GM18868 (cell line): ENCODE results near the gene COBLL1.

Source experiments
- ATAC-seq: cut with Tn5 transposase; IDR thresholded peaks from one replicate; pipeline ENCODE4 v1.9.1; 2021; ENCODE audit warnings: mild to moderate bottlenecking, moderate library complexity; ENCODE audit not compliant: unreplicated experiment

COBLL1 gene

DNA sequence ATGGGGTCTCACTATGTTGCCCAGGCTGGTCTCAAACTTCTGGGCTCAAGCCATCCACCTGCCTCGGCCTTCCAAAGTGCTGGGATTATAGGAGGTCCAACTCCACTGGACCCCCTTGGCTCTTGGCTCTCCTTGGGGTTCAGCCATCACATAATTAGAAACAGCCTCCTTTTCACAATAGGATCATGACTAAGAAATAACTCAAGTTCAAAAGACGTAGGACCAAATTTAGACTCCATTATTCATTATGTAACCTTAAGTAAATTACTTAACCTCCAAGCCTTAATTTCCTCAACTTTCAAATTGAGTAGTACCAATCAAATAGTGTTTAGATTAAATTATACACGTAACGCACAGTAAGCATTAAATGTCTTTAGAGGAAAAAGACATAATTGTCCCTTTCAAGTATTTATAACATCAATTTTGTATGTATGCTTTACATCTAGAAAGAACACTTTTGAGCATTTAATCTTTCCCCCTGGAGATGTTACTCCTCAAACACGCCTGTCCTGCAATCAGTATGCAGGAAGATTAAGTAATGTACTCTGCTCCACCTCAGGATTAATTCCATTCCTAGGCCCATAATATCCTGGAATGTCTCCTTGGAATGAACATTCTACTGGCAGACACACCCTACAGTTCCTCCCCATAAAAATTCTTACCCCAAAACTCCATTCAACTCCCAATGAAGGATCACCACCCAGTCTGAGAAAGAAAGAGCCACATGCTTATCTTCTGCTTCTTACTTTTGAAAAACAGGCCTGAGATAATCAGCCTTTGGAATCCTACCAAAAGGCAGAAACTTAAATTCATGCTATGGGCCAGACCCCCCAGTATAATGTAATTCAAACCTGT lies 49.1 kb downstream of the COBLL1 start:
- ATAC-seq, result no peak

DNA sequence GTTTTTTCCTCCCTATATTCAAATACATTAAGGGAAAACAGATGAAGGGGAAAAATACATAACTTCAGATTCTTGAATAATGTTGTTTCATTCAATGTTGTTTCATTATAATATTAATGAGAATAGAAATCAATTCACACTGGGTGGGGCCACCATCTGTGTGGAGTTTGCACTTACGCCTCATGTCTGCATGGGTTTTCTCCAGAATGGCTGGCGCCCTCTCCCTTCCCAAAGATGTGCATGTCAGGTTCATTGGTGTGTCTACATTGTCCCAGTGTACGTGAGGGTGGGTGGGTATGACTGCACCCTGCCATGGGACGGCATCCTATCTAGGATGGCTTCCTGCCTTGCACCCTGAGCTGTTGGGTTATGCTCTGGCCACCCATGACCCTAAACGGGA lies 51.7 kb downstream of the COBLL1 start:
- no peak for ATAC-seq

DNA sequence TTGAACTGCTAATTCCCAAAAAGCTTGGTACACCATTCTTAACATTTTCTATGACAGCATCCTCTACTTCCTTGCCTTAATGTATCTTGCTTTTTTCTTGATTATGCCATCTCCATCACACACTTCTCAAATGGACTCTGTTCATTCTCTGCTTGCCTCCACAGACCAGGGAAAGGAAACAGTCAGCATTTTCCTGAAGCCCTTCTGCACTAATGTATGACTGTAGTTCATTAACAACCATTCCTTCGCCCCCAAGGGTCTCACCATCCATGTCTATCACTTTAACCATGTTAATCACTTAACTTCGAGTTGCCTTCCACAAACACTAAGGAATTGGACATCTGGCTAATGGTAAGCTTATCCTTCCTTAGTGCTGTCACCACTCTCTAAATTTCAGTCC lies 54.8 kb downstream of the COBLL1 start:
- no peak for ATAC-seq

DNA sequence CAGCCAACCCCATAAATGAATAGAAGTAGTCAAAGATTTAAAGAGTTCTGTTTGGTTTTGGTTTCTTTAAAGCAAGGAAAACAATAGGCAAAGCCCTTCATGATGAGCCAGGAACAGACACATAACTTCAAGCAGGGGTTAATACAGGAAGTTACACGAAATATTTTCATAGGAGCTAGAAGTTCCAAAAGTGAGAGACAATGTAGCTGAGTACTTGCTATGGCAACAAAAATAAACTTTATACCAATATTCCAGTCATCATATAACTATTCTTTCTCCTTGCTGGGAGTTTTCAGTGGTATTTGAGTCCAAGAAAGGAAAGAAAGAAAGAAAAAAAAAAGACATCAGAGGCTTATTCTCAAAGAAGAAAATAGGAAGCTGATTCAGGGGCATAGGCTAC lies 56.2 kb downstream of the COBLL1 start:
- ATAC-seq, result no peak

- no peak for ATAC-seq
Observed at GRCh38 chr2:164784376-164784775, 57.2 kb downstream of the COBLL1 start.

GRCh38 chr2:164782323-164782722 lies 59.3 kb downstream of the COBLL1 start:
- ATAC-seq, result no peak

DNA sequence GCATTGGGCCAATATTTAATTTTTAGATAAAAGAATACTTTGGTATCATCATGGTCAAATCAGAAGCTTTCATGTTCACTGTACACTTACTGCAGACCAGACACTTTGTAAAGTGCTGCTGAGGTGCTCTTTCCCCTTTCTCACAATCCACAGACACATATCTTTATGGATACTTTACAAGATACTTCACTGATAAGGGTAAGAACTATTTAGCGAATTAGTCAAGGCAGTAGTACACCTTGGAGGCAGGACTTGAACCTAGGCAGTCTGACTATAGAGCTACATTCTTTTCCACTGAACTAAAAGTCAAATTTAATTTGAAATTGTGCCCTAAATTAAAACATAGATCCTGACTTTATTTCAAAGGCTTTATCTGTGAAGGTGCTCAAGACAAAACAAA lies 60.2 kb downstream of the COBLL1 start:
- no peak for ATAC-seq

GRCh38 chr2:164780611-164781178 lies 60.9 kb downstream of the COBLL1 start:
- no peak for ATAC-seq

GRCh38 chr2:164779383-164780057 lies 62.1 kb downstream of the COBLL1 start:
- ATAC-seq, result no peak

DNA sequence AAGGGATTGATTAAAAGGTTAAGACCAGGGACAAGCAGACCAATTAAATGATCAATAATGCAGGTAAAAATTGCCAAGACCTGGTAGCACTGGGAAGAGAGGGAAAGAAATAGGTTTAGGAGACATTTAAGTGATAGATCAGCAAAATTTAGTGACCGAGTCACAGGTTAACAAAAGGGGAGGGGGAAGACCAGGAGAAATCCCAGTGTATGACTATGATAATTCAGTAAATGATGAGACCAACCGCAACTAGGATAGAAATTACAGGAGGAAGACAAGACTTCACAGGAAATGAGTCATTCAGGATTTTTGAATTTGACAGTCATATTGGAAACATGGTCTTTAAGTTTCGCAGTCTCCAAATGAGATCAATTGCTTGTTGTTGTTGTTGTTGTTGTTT lies 62.9 kb downstream of the COBLL1 start:
- ATAC-seq, result no peak

DNA sequence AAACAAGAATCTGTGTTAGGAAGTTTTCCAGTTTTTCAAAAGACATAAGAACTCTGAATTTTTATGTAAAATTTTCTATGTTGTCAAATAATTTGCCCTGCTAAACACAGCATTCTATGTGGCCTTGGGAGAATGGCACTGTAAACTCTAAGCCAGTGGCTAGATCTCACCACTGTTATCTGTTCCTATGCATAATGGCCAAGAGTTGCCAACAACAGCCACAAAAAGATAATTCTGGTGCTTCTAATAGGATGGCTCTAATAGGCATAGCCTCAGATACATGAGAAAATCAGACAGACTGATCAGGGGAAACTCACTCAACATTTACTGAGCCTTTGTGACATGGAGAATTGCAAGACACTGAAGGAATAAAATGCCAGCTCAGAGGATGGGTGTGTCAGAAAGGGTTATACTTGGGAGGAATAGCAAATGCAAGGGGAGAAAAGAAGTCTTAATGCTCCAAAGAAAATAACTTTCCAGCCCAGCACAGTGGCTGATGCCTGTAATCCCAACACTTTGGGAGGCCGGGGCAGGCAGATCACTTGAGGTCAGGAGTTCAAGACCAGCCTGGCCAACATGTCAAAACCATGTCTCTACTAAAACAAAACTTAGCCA lies 63.7 kb downstream of the COBLL1 start:
- no peak for ATAC-seq

DNA sequence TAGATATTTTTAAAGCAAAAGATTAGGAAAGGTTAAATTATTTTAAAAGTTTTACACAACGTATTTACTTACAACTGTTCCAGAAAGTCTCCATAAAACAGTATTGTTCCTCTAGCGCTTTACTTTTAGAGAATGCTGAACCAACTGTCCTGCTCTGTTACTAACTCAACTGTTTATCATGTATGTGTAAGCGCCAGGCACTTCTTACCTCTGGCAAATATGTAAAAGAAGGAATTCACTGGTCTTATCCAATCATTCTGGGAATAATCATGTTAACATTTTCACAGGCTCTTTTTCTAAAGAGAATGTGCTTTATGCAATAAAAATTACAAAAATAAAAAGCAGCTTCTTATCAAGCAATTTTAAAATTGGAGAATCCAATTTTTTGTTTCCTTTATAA lies 68.0 kb downstream of the COBLL1 start:
- ATAC-seq, result no peak

DNA sequence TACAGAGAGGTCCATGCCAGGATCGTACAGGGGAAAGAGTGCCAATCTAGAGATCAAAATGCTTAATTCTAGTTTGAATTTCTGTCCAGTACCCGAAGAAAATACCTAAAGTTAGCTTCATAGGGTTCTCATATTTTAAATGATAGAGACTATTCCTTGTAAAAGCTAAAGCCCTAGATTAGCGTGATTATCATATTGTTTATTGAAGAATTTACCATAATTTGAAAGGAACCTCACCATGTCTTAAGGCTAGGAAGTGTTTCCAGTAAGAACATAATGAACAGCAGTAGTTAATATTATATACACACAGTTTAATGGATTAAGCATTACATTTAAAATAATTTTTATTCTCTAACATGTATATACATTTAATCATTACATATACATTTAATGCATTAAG lies 68.5 kb downstream of the COBLL1 start:
- ATAC-seq, result no peak

DNA sequence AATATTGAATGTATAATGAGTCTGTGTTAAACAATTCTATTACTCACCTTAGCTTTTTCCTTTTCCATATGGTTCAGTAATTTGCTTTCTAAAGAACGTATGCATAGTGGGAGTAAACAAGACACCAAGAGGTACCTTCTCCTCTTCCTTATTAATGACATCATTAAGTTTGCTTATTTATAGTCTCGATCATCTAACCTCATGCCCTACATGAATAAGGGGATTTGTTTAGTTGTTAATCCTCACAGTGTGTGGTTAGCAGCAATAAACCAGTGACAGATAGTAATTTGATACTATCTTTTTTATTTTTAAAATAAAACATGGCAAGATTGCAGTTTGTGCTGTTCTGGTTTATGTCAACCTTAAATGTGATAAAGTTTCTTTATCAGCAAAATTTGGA lies 69.7 kb downstream of the COBLL1 start:
- ATAC-seq, result no peak

DNA sequence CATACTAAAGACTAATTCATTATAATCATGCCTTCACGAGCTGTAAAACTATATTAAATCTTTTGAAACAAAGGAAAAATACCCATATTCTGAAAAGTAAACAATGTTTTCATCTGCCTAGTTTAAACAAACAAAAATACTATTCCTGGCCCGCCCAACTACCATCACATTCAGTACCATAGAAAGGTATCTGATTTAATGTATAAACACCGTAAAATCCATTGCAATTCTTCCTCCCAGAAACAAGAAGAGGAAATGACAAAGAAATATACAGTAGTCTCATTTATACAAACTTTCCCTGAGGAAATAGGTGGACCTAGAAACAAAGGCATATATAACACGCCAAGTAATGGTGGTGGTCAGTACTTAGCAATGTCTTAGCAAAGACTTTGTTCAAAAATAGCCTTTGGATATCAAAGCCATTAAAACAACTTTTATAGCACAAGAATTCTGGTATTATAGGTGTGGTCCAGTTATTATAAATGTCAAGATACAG lies 71.2 kb downstream of the COBLL1 start:
- ATAC-seq, result no peak

GRCh38 chr2:164766954-164767320 lies 74.7 kb downstream of the COBLL1 start:
- ATAC-seq, result no peak

DNA sequence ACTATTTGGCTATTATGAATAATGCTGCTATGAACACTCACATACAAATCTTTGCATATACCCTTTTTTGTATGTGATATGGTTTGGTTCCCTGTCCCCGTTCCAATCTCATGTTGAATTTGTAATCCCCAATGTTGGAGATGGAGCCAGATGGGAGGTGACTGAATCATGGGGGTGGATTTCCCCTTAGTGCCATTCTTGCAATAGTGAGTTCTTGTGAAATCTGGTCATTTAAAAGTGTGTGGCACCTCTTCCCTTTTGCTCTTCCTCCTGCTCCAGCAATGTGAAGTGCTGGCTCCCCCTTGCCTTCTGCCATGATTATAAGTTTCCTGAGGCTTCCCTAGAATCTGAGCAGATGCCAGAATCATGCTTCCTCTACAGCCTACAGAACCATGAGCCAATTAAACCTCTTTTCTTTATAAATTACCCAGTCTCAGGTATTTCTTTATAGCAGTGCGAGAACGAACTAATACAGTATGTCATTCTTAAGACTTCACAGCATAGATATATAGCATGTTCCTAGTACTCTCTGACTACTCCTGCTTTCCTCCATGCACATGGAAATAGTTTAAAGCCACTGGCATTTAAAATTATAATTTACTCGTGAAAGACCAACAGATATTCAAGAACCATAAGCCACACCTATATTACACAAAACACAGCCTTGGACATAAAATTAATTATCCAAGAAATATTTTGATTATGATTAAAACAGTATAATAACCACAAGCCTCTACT lies 75.2 kb downstream of the COBLL1 start:
- ATAC-seq, result no peak

- ATAC-seq, result no peak
Observed at GRCh38 chr2:164764996-164765395, 76.6 kb downstream of the COBLL1 start.

DNA sequence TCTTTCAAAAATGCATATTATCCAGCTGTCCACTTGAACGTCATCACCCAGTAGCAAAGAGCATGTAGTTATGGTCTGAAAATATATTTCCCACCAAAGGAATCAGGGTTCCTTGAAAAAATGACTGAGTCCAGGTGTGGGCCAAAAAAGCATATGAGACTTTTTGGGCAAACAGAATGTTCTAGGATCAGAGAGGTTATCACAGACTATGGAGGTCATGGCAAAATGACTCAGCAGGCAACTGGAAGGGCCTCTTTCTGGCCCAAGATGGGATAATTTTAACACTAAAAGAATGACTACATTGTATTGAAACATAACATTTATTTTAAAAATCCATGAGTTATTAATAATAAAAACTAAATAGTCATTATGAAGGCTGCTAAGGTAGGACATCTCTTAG lies 77.1 kb downstream of the COBLL1 start:
- no peak for ATAC-seq

GRCh38 chr2:164763431-164763830 lies 78.2 kb downstream of the COBLL1 start:
- no peak for ATAC-seq
